Caco-2 (cell line): ENCODE results near the gene CAND2. TPM values are rescaled to one million over a fixed set of nuclear protein-coding genes. Genes with fewer than 3 reads are reported as not detected.

ENCODE experiments used
- BruUV-seq: library from RNA; stranded (reverse); fragments of 400-500 nt; replicated peaks from 2 replicates; lab custom pipeline; 2021; lab: Mats Ljungman, UMichigan
- CTCF ChIA-PET: fragments of 300-600 bp; sonication (Branson Sonifier 250); formaldehyde crosslinking; loops from one replicate; lab custom pipeline; 2022; ENCODE audit warnings: antibody characterized with exemption; lab: Charles Lee
- POLR2A ChIA-PET: fragments of 300-600 bp; sonication (Branson Sonifier 250); formaldehyde crosslinking; loops from one replicate; lab custom pipeline; 2022; ENCODE audit warnings: antibody characterized with exemption; lab: Charles Lee
- DNase-seq, 2 experiments: peaks; one replicate each; pipeline versions ENCODE4 v3.0.0 to v3.0.0-alpha.2; 2020 to 2022
- H3K27me3 ChIP-seq: replicated peaks from 2 replicates; pipeline ENCODE4 v1.6.0; 2011; ENCODE audit warnings: low read length; ENCODE audit not compliant: control insufficient read depth, insufficient read depth
- H3K36me3 ChIP-seq: 2 replicates; pipeline ENCODE4 v1.5.1; 2011; ENCODE audit warnings: low read length; ENCODE audit not compliant: control insufficient read depth, insufficient read depth
- H3K4me1 ChIP-seq: fragments of 250-450 bp; sonication (Bioruptor Pico); 2 replicates; pipeline ENCODE4 v1.5.1; 2020; ENCODE audit warnings: mild to moderate bottlenecking
- H3K4me3 ChIP-seq: 2 replicates; pipeline ENCODE4 v1.5.1; 2011; ENCODE audit warnings: low read depth, mild to moderate bottlenecking, control low read depth, low read length
- H3K9me3 ChIP-seq: fragments of 250-450 bp; sonication (Bioruptor Pico); 2 replicates; pipeline ENCODE4 v1.5.1; 2020; ENCODE audit warnings: mild to moderate bottlenecking, moderate library complexity
- H3K27ac Mint-ChIP-seq: one replicate; pipeline ENCODE4 v1.8.0; 2022; ENCODE audit warnings: mixed read lengths; ENCODE audit not compliant: unreplicated experiment
- H3K27me3 Mint-ChIP-seq: one replicate; pipeline ENCODE4 v1.8.0; 2022; ENCODE audit warnings: mixed read lengths; ENCODE audit not compliant: insufficient read depth, unreplicated experiment
- H3K36me3 Mint-ChIP-seq: one replicate; pipeline ENCODE4 v1.8.0; 2022; ENCODE audit warnings: mild to moderate bottlenecking, mixed read lengths; ENCODE audit not compliant: insufficient read depth, unreplicated experiment
- H3K4me1 Mint-ChIP-seq: one replicate; pipeline ENCODE4 v1.8.0; 2022; ENCODE audit warnings: low read depth, mixed read lengths; ENCODE audit not compliant: unreplicated experiment
- H3K4me3 Mint-ChIP-seq: one replicate; pipeline ENCODE4 v1.8.0; 2022; ENCODE audit warnings: mild to moderate bottlenecking, moderate library complexity, mixed read lengths; ENCODE audit not compliant: unreplicated experiment
- H3K9me3 Mint-ChIP-seq: one replicate; pipeline ENCODE4 v1.8.0; 2022; ENCODE audit warnings: mixed read lengths; ENCODE audit not compliant: unreplicated experiment
- CTCF ChIP-seq, 2 experiments: fragments of 200-600 bp in 1 of 2; IDR thresholded peaks; 1 replicate in 1 of 2; 2 replicates in 1 of 2; pipeline versions ENCODE4 v1.5.1 to v1.8.0; 2011 to 2022; ENCODE audit warnings: antibody characterized with exemption in 1 of 2, control low read depth in 1 of 2, inconsistent platforms in 1 of 2, low read depth in 1 of 2, low read length in 1 of 2, mild to moderate bottlenecking in 1 of 2, moderate library complexity in 1 of 2; ENCODE audit not compliant: insufficient read depth in 1 of 2, severe bottlenecking in 1 of 2, unreplicated experiment in 1 of 2
- intact Hi-C: fragments of 100-400 bp; cut with micrococcal nuclease; formaldehyde crosslinking; loops from one replicate; pipeline ENCODE4 v1.10.0; 2022; ENCODE audit not compliant: unreplicated experiment
- total RNA-seq: library from RNA; stranded (reverse); gene quantifications from 2 replicates; pipeline ENCODE4 v1.2.3, GENCODE V29; 2022

CAND2 gene
- total RNA-seq, 1 experiment from 2014 or later: not detected

- Mint-ChIP-seq H3K27me3 (no peaks in the 10 kb centered on the region), H3K4me1 (peaks cover 8% of the 10 kb centered on the region), H3K36me3 (no peaks in the 10 kb centered on the region), H3K4me3 (no peak overlapping the region), H3K27ac (no peak overlapping the region), H3K9me3 (peaks cover 6% of the 10 kb centered on the region)
- H3K27me3 ChIP-seq: no peaks in the 10 kb centered on the region
- intact Hi-C loops: no loop called here
- H3K36me3 ChIP-seq: no peaks in the 10 kb centered on the region
- H3K4me1 ChIP-seq: peaks cover 5% of the 10 kb centered on the region; the same call in 1 of the 2 replicates
- no TSS peak for BruUV-seq
- TF ChIP-seq CTCF (IDR thresholded peaks at IDR 0.05; ENCODE audit: insufficient read depth in 1 of 2, low read depth in 1 of 2, low read length in 1 of 2, severe bottlenecking in 1 of 2, unreplicated experiment in 1 of 2): no peak
- no peaks in the 10 kb centered on the region for H3K9me3 ChIP-seq
- H3K4me3 ChIP-seq: no peak overlapping the region
- ChIA-PET CTCF (no interaction called here), POLR2A (interaction anchor here (1.0 kb wide), 1 partner anchor 97 kb away, joined by 8 read pairs; no protein-coding TSS in a partner anchor)
- DNase-seq: no peak
Measured at GRCh38 chr3:12870942-12871341, 74.5 kb downstream of the CAND2 start.

- Mint-ChIP-seq H3K36me3 (no peaks in the 10 kb centered on the region), H3K4me1 (peaks cover 8% of the 10 kb centered on the region), H3K27me3 (no peaks in the 10 kb centered on the region), H3K27ac (no peak overlapping the region), H3K9me3 (peaks cover under 1% of the 10 kb centered on the region), H3K4me3 (no peak overlapping the region)
- intact Hi-C loops: no loop called here
- H3K36me3 ChIP-seq: no peaks in the 10 kb centered on the region
- ChIA-PET POLR2A (interaction anchor here (1.0 kb wide), 1 partner anchor 96 kb away, joined by 8 read pairs; no protein-coding TSS in a partner anchor), CTCF (no interaction called here)
- no peak for DNase-seq
- H3K27me3 ChIP-seq: no peaks in the 10 kb centered on the region
- H3K4me3 ChIP-seq: no peak overlapping the region
- TF ChIP-seq CTCF (IDR thresholded peaks at IDR 0.05; ENCODE audit: insufficient read depth in 1 of 2, low read depth in 1 of 2, low read length in 1 of 2, severe bottlenecking in 1 of 2, unreplicated experiment in 1 of 2): no peak
- H3K4me1 ChIP-seq: peaks cover 5% of the 10 kb centered on the region; the same call in 1 of the 2 replicates
- H3K9me3 ChIP-seq: no peaks in the 10 kb centered on the region
- BruUV-seq: no TSS peak
Measured at GRCh38 chr3:12871404-12871983, 75.0 kb downstream of the CAND2 start.

- no peaks in the 10 kb centered on the region for H3K36me3 Mint-ChIP-seq
- no peaks in the 10 kb centered on the region for H3K27me3 Mint-ChIP-seq
- Histone ChIP-seq H3K4me1 (no peaks in the 10 kb centered on the region), H3K9me3 (no peaks in the 10 kb centered on the region), H3K4me3 (no peak overlapping the region), H3K27me3 (no peaks in the 10 kb centered on the region), H3K36me3 (no peaks in the 10 kb centered on the region)
- H3K9me3 Mint-ChIP-seq: no peaks in the 10 kb centered on the region
- no TSS peak for BruUV-seq
- TF ChIP-seq CTCF (IDR thresholded peaks at IDR 0.05; ENCODE audit: insufficient read depth in 1 of 2, low read depth in 1 of 2, low read length in 1 of 2, severe bottlenecking in 1 of 2, unreplicated experiment in 1 of 2): no peak
- no peak overlapping the region for H3K27ac Mint-ChIP-seq
- CTCF ChIA-PET: no interaction called here
- H3K4me1 Mint-ChIP-seq: peaks cover 8% of the 10 kb centered on the region
- intact Hi-C loops: no loop called here
- POLR2A ChIA-PET: no interaction called here
- no peak for DNase-seq
- no peak overlapping the region for H3K4me3 Mint-ChIP-seq
Measured at GRCh38 chr3:12875857-12876836, 79.7 kb downstream of the CAND2 start.
